DMS79 treated with DMSO at 0.1 percent for 48 hours (cell line): ENCODE measurements around the gene ZNF853.
"Not testable (repeated sequence)": the region's sequence is repeated elsewhere in the genome, so short reads cannot be mapped to it uniquely, and the experiment has no call there.

Source experiments
- DNase-seq: peaks from one replicate; lab custom pipeline; 2025; lab: John Stamatoyannopoulos, UW

ZNF853 gene

GRCh38 chr7:6614953-6615722 is at the start of gene ZNF853:
ZNF853 (plus strand) TSS chr7:6615610; CDS start chr7:6616175, 565 bp downstream.
- no peak for DNase-seq

GRCh38 chr7:6565655-6566054 is 49.8 kb upstream of the ZNF853 start:
- no peak for DNase-seq

- no peak for DNase-seq
Observed at GRCh38 chr7:6567886-6568285, 47.5 kb upstream of the ZNF853 start.

GRCh38 chr7:6571160-6571779 is 44.1 kb upstream of the ZNF853 start:
- DNase-seq: no peak

DNA sequence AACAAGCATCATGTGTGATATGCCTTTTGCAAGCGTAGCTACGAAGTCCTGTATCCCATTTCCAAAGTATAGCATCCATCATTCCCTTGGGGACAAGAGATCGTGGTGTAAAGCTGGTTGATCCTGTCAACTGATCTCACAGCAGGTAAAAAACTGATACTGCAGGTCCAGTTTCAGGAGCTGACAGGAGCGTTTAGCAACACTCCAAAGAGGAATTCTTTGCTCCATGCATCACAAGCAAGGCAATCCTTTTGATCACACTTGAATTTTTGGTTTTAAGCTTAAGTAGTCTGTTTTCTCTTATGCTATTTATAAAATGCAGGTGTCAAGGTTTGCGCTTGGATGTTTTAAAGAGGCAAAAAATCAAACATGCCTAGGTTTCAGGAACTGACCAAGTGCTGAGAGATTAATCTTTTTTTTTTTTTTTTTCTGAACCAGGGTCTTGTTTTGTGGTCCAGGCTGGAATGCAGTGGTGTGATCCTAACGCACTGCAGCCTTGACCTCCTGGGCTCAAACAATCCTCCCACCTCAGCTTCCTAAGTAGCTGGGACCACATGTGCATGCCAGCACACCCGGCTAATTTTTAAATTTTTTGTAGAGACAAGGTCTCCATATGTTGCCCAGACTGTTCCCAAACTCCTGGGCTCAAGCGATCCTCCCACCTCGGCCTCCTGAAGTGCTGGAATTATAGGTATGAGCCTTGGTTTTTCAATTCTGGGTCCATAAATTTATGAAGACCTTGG is 40.0 kb upstream of the ZNF853 start:
- DNase-seq: no peak

DNA sequence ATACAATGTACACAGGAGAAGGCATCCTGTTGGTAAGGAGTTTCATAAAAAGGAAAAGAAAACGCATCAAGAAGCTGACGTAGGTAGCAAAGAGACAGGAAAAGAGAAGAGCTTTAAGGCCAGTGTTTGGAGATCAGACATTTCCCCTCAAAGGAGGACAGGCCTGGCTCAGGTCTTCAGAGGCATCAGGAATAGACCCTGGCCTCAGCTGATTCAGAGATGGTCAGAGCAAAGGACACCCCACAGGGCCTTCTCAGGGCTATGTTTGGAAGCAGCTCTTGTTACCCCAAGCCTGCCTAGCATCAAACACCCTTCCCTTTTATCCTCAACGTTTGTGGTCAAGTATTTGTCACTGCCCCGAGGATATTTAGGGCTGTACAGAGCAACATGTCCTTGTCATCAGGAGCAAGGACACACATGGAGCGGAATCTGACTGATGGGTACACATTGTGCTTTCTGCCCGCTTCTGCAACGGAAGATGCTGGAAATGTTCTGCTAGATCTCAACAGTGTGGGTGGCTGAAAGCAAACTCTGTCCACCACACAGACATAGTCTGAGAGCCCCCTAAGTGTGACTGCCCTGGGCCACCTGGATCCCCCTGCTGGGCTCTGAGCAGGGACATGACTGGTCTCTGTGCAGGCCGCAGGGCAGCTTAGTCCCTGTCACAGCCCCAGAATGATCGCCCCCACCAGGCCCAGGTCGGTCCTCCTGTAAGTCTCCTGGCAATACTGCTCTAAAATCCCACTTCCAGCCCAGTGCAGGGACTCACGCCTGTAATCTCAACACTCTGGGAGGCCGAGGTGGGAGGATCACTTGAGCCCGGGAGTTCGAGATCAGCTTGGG is 39.2 kb upstream of the ZNF853 start:
- DNase-seq: no peak

GRCh38 chr7:6576867-6577368 is 38.5 kb upstream of the ZNF853 start:
- peak; percentile 39 for DNase-seq

DNA sequence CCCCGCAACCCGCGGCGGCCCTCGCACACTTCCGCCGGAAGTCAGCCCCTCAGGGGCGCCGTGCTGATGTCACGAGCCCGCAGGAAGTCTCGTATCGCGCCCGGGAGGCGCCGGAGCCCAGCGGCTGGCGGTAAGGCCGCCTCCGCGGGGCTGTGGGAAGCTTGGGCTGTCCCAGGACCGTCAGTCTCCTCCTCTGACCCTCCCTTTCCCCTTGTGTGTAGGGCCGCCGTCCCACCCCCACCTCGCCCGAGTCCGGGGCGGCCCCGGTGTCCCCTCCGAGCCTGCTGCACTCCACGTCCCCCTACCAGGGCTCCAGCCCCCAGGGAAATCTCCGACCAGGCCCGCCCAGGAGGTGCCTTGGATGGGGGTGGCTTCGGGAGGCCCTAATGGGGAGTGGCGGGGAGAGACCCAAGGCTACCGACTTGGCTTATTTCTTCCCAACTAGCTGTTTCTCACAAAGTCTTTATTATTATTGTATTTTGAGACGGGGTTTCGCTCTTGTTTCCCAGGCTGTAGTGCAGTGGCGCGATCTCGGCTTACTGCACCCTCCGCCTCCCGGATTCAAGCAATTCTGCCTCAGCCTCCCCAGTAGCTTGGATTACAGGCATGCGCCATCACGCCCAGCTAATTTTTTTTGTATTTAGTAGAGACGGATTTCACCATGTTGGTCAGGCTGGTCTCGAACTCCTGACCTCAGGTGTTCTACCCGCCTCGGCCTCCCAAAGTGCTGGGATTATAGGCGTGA is 37.9 kb upstream of the ZNF853 start, which contains the start of gene ZDHHC4:
Gene ZDHHC4, plus strand, starts transcription at position 86 of the 745 bp plus-strand sequence. CDS start 3,108 bp downstream, outside the sequence.
- DNase-seq: peak; percentile 80

GRCh38 chr7:6578114-6579084 is 37.0 kb upstream of the ZNF853 start:
- DNase-seq: no peak

DNA sequence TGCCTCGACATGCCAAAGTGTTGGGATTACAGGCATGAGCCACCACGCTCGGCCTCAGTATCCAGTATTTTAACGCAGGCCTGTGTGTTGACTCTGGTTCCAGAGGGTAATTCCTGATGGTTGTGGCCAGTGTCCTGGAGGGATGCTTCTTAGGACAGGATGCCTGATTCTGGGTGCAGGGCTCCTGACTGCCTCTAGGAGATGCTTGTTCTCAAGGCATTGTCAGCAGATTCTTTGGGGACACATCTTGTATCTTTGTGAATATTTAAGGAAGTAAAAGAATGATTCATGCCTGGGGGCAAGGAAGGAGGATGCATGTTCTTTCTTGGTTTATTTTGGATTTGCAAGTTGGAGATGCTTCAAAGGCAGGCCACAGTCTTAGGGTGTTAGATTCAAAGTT is 36.0 kb upstream of the ZNF853 start:
- no peak for DNase-seq

DNA sequence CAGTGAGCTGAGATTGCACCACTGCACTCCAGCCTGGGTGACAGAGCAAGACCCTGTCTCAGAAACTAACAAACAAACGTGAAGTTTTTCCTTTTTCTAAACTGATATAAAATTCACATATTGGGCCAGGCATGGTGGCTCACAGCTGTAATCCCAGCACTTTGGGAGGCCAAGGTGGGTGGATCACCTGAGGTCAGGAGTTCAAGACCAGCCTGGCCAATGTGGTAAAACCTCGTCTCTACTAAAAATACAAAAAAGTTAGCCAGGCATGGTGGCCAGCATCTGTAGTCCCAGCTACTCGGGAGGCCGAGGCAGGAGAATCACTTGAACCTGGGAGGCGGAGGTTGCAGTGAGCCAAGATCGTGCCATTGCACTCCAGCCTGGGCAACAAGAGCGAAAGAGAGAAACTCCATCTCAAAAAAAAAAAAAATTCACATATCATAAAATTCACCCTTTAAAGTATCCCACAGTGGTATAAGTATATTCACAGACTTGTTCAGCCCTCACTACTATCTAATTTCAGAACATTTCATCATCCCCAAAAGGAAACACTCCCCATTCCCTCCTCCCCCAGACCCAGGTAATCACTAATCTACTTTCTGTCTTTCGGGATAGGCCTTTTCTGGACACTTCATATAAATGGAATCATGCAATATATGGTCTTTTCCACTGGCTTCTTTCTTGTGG is 29.5 kb upstream of the ZNF853 start:
- DNase-seq: not testable (repeated sequence)

DNA sequence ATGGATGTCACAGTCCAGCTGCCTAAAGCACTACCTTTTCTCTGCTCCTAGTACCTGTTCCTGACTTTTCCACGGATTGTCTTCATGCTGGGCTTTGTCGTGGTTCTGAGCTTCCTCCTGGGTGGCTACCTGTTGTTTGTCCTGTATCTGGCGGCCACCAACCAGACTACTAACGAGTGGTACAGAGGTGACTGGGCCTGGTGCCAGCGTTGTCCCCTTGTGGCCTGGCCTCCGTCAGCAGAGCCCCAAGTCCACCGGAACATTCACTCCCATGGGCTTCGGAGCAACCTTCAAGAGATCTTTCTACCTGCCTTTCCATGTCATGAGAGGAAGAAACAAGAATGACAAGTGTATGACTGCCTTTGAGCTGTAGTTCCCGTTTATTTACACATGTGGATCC is 26.8 kb upstream of the ZNF853 start:
- no peak for DNase-seq

DNA sequence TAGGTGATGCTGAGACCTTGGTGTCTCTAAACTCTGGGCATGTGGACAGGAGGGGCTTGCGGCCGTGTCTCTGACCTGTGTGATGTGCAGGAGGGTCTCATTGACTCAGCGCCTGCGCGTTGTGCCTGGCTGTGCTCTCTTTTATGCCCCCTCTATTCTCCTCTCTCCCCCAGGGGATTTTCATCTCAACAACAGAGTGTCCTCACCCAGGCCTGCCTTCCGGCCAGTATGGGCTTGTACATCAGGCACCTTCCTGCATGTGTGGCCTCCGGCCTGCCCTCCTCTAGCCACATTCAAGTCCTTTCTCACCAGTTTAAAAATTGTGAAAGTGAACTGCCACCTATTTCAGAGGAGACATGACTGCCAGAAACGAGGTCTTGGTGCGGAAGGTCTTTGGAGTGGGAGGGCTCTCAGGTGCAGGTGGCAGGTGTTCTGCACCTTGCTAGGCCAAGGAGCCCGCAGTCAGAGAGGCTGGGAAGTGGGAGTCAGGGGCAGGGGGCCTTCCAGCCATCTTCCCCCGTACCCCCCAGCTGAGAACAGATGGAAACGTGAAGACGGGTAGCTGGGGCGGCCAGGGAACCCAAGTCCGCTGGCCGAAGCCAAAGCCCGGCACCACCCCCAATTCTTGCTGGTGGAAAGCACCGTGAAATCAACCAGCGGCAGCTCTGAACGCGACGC is 26.1 kb upstream of the ZNF853 start:
- DNase-seq: no peak

DNA sequence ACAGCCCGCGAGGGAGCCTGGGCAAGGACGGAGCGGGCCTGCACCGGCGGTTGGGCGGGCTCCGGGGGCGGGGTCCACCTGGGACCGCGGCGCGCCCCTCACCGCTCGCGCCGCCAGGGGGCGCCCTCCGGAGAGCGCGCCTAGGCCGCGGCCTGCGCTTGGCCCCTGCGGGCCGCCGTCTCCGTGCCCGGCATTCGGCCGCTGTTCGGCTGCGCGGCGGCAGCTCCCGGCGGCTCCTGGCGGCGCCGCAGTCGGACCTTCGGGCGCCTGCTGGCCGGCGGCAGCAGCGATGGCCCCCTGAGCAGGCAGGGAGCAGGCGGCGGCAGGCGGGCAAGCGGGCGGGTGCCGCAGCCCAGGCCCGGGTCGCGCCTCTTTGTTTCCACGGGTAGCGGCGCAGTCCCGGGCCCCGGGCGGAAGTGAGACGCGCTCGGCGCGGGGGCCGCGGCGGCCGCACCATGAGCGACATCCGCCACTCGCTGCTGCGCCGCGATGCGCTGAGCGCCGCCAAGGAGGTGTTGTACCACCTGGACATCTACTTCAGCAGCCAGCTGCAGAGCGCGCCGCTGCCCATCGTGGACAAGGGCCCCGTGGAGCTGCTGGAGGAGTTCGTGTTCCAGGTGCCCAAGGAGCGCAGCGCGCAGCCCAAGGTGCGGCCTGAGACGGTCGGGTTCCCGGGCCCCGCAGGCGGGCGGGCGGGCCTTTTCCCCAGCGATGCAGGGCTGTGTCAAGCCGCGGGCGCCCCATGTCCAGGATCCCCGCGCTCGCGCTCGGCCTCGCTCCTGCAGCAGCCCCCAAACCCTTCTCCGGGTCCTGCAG is 25.4 kb upstream of the ZNF853 start, which contains the start of gene INTS15:
Gene INTS15, plus strand, starts transcription at position 193 of the 816 bp plus-strand sequence. Its CDS starts 263 bp downstream, at position 456.
- DNase-seq: peak; percentile 55

DNA sequence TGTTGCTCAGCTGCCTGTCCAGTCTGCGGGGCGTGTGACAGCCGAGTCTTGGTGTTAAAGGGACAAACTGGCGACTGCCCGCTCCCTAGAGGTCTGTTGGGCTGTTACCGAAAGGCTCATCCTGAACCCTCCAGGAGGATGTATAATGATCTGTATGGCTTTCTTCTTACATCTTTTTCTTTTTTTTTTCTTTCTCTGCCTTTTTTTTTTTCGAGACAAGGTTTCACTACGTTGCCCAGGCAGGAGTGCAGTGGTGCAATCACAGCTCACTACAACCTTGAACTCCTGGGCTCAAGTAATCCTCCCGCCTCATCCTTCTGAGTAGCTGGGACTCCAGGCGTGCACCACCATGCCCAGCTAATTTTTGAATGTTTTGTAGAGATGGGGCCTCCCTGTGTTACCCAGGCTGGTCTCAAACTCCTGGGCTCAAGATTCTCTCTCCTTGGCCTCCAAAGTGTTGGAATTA is 24.7 kb upstream of the ZNF853 start:
- peak; percentile 19 for DNase-seq

DNA sequence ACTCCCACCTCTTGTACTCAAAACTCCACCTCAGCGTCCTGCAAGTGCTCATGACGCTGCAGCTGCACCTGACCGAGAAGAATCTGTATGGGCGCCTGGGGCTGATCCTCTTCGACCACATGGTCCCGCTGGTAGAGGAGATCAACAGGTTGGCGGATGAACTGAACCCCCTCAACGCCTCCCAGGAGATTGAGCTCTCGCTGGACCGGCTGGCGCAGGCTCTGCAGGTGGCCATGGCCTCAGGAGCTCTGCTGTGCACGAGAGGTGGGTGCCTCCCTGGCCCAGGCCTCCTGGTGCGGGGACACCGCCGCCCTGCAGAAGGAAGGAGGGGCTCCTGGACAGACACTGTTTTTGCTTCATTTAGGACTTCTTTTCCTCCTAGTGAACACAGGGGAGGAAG is 15.3 kb upstream of the ZNF853 start:
- no peak for DNase-seq

- no peak for DNase-seq
Observed at GRCh38 chr7:6604458-6604857, 11.0 kb upstream of the ZNF853 start.
